B cell (primary cell): ENCODE measurements around the gene JSRP1. TPM values are rescaled to one million over a fixed set of nuclear protein-coding genes. Genes with fewer than 3 reads are reported as not detected.

Source experiments
- ATAC-seq: fragments of 200-7000 bp; cut with Tn5 transposase; one replicate; pipeline ENCODE4 v1.10.0; 2021; ENCODE audit warnings: low read depth, mild to moderate bottlenecking, moderate number of reproducible peaks, moderate library complexity
- CTCF ChIA-PET: fragments of 350-600 bp; sonication (Branson Sonifier 250); formaldehyde crosslinking; loops from one replicate; lab custom pipeline; 2021; ENCODE audit warnings: antibody characterized with exemption, inconsistent platforms; lab: Charles Lee
- POLR2A ChIA-PET: fragments of 350-600 bp; sonication (Branson Sonifier 250); formaldehyde crosslinking; loops from one replicate; lab custom pipeline; 2021; ENCODE audit warnings: antibody characterized with exemption; lab: Charles Lee
- DNase-seq: peaks from one replicate; pipeline ENCODE4 v3.0.0; 2013
- H2AFZ ChIP-seq: 2 replicates; pipeline ENCODE4 v1.6.1; 2012; ENCODE audit warnings: mild to moderate bottlenecking, low read depth, low read length; ENCODE audit not compliant: insufficient read depth, poor library complexity, severe bottlenecking
- H3K27ac ChIP-seq, 2 donors: 1 replicate in 1 of 2; 2 replicates in 1 of 2; pipeline ENCODE4 v1.5.1; 2012 to 2013; ENCODE audit warnings: low read length in 2 of 2, mild to moderate bottlenecking in 2 of 2, moderate library complexity in 1 of 2
- H3K27me3 ChIP-seq, 4 experiments: fragments of 200-600 bp in 1 of 4; sonication (generic) in 1 of 4; replicated peaks in 1 of 4; 1 replicate in 2 of 4; 2 replicates in 2 of 4; pipeline versions ENCODE4 v1.6.1 to v1.7.0; 2013 to 2016; ENCODE audit warnings: low read length in 3 of 4, mild to moderate bottlenecking in 2 of 4, mixed read lengths in 1 of 4, moderate library complexity in 1 of 4; ENCODE audit not compliant: insufficient read depth in 4 of 4, control insufficient read depth in 3 of 4; ENCODE audit errors: control extremely low read depth in 1 of 4
- H3K36me3 ChIP-seq, 2 experiments: replicated peaks in 1 of 2; 1 replicate in 1 of 2; 2 replicates in 1 of 2; pipeline versions ENCODE4 v1.6.1 to v1.7.1; 2013; ENCODE audit warnings: low read length in 1 of 2; ENCODE audit not compliant: insufficient read depth in 2 of 2, control insufficient read depth in 1 of 2; ENCODE audit errors: control extremely low read depth in 1 of 2, extremely low read depth in 1 of 2
- H3K4me1 ChIP-seq, 2 donors: fragments of 200-600 bp in 1 of 2; sonication (generic) in 1 of 2; 1 replicate in 1 of 2; 2 replicates in 1 of 2; pipeline versions ENCODE4 v1.5.1 to v1.6.1; 2013 to 2017; ENCODE audit warnings: low read length in 2 of 2; ENCODE audit not compliant: control insufficient read depth in 2 of 2, insufficient read depth in 2 of 2
- H3K4me2 ChIP-seq: replicated peaks from 2 replicates; pipeline ENCODE3; 2012; ENCODE audit warnings: mild to moderate bottlenecking, low read depth, low read length; ENCODE audit not compliant: poor library complexity, severe bottlenecking
- H3K4me3 ChIP-seq, 5 experiments: fragments of 200-600 bp in 1 of 5; sonication (generic) in 1 of 5; 1 replicate in 3 of 5; 2 replicates in 2 of 5; pipeline versions ENCODE4 v1.5.1 to v1.7.0; 2011 to 2016; ENCODE audit warnings: low read length in 4 of 5, mild to moderate bottlenecking in 4 of 5, low read depth in 2 of 5, control low read depth in 1 of 5, moderate library complexity in 1 of 5; ENCODE audit not compliant: insufficient read depth in 1 of 5; ENCODE audit errors: control extremely low read depth in 1 of 5, extremely low read depth in 1 of 5
- H3K79me2 ChIP-seq: fragments of 200-600 bp; sonication (generic); one replicate; pipeline ENCODE4 v1.6.0; 2016; ENCODE audit warnings: low read length; ENCODE audit not compliant: control insufficient read depth, insufficient read depth
- H3K9ac ChIP-seq: fragments of 200-600 bp; sonication (generic); 2 replicates; pipeline ENCODE4 v1.6.1; 2017; ENCODE audit warnings: mild to moderate bottlenecking, low read length, moderate library complexity
- H3K9me3 ChIP-seq, 3 donors: one replicate each; pipeline versions ENCODE4 v1.6.1 to v1.7.1; 2013; ENCODE audit warnings: low read length in 2 of 3; ENCODE audit not compliant: control insufficient read depth in 2 of 3, insufficient read depth in 1 of 3; ENCODE audit errors: control extremely low read depth in 1 of 3
- H4K20me1 ChIP-seq: 2 replicates; pipeline ENCODE4 v1.6.0; 2012; ENCODE audit warnings: mild to moderate bottlenecking, low read length; ENCODE audit not compliant: insufficient read depth, control insufficient read depth, poor library complexity, severe bottlenecking
- H3K27ac Mint-ChIP-seq: one replicate; pipeline ENCODE4 v1.8.0; 2021; ENCODE audit warnings: mixed read lengths
- H3K27me3 Mint-ChIP-seq: one replicate; pipeline ENCODE4 v1.8.0; 2021; ENCODE audit warnings: mixed read lengths
- H3K4me1 Mint-ChIP-seq: one replicate; pipeline ENCODE4 v1.8.0; 2021; ENCODE audit warnings: mixed read lengths
- H3K4me3 Mint-ChIP-seq: one replicate; pipeline ENCODE4 v1.8.0; 2021; ENCODE audit warnings: mixed read lengths
- H3K9me3 Mint-ChIP-seq: one replicate; pipeline ENCODE4 v1.8.0; 2022; ENCODE audit warnings: mixed read lengths; ENCODE audit not compliant: insufficient read depth
- EZH2 ChIP-seq: IDR thresholded peaks from 2 replicates; pipeline ENCODE4 v1.6.1; 2012; ENCODE audit warnings: borderline replicate concordance, low read depth, mild to moderate bottlenecking, moderate library complexity, low read length; ENCODE audit not compliant: insufficient read depth, poor library complexity, severe bottlenecking
- WGBS: methylation state at CpG from one replicate; pipeline ENCODE4 v1.1.5; 2013; ENCODE audit warnings: missing lambda C conversion rate; ENCODE audit not compliant: insufficient coverage; 5-methylcytosine and 5-hydroxymethylcytosine counted together
- intact Hi-C: fragments of 100-400 bp; cut with micrococcal nuclease; formaldehyde crosslinking; loops from one replicate; pipeline ENCODE4 v1.10.0; 2022
- polyA plus RNA-seq: library from polyadenylated mRNA; depleted of rRNA; stranded (reverse); fragments of >200 nt; gene quantifications from 2 replicates; pipeline ENCODE4 v1.2.3, GENCODE V29; 2012
- total RNA-seq, 2 donors: library from RNA; stranded (reverse); fragments of 120-200 nt in 1 of 2; gene quantifications; 1 replicate in 1 of 2; 2 replicates in 1 of 2; pipeline versions ENCODE4 v1.2.3 to v1.2.4, GENCODE V29; 2013 to 2022
- TF ChIP-seq, protein P1 (sequence below): fragments of 200-600 bp; IDR thresholded peaks from one replicate; pipeline ENCODE4 v1.8.0; 2022; ENCODE audit warnings: antibody characterized with exemption, mild to moderate bottlenecking

The JSRP1 gene
- total and polyA plus RNA-seq, 2 donors (not counting 1 experiment from before 2014, with no cell fraction given) = 2.1 to 3.0 TPM

DNA sequence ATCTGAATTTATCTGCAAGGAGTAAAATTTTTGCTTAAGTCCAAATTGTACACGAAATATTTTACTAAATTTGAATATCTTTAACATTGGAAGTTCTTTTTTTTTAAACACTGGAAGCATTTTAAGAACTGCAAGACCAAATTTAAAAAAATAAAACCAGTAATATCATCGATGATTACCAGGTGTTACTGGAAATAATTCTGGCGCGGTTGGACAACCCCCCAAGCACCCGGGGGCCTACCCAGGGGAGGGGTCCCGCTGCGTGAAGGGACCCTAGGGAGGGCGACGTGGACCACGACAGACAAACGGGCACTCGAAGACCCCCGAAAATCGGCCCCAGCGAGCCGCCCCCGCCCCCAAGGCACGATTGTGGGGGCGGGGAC, 12.6 kb upstream of the JSRP1 start:
- ATAC-seq (no peak), DNase-seq (no peak)
- intact Hi-C loops = loop anchor here (1.0 to 10.0 kb wide), 4 partner anchors 11 to 407 kb away; partner anchors contain the start of genes KLF16, PLEKHJ1 and SF3A2
- peak overlapping the region; percentile 97 for H3K27ac Mint-ChIP-seq
- peaks cover 63% of the 10 kb centered on the region for H3K79me2 ChIP-seq
- peaks cover 45% of the 10 kb centered on the region for H4K20me1 ChIP-seq
- H2AFZ ChIP-seq = peak overlapping the region; percentile 42
- no peaks in the 10 kb centered on the region for H3K27me3 Mint-ChIP-seq
- peaks cover 0 to 4% (median 0%) of the 10 kb centered on the region in 3 donors for H3K9me3 ChIP-seq
- under 1% methylated on average over 17 of the region's 19 CpGs for WGBS
- no peaks in the 10 kb centered on the region for H3K9me3 Mint-ChIP-seq
- H3K4me3 ChIP-seq = peak overlapping the region; percentile 50 to 100 (median 67)
- H3K9ac ChIP-seq = peak overlapping the region; percentile 75
- H3K4me1 Mint-ChIP-seq = peaks cover 49% of the 10 kb centered on the region
- peak overlapping the region; percentile 29 to 53 for H3K27ac ChIP-seq
- peaks cover 0 to 25% of the 10 kb centered on the region in 2 experiments for H3K36me3 ChIP-seq
- H3K27me3 ChIP-seq = no peaks in the 10 kb centered on the region
- H3K4me1 ChIP-seq = peaks cover 51 to 66% of the 10 kb centered on the region in 2 donors
- no peak for TF ChIP-seq EZH2
- TF ChIP-seq, protein P1, sequence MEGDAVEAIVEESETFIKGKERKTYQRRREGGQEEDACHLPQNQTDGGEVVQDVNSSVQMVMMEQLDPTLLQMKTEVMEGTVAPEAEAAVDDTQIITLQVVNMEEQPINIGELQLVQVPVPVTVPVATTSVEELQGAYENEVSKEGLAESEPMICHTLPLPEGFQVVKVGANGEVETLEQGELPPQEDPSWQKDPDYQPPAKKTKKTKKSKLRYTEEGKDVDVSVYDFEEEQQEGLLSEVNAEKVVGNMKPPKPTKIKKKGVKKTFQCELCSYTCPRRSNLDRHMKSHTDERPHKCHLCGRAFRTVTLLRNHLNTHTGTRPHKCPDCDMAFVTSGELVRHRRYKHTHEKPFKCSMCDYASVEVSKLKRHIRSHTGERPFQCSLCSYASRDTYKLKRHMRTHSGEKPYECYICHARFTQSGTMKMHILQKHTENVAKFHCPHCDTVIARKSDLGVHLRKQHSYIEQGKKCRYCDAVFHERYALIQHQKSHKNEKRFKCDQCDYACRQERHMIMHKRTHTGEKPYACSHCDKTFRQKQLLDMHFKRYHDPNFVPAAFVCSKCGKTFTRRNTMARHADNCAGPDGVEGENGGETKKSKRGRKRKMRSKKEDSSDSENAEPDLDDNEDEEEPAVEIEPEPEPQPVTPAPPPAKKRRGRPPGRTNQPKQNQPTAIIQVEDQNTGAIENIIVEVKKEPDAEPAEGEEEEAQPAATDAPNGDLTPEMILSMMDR = no peak
- ChIA-PET CTCF (no interaction called here), POLR2A (interaction anchor here (1.4 to 10.8 kb wide), 4 partner anchors 8 to 47 kb away, joined by 3 to 134 read pairs (median 9); partner anchors contain the start of gene JSRP1)
- H3K4me2 ChIP-seq = peak overlapping the region; percentile 99
- peak overlapping the region; percentile 89 for H3K4me3 Mint-ChIP-seq

DNA sequence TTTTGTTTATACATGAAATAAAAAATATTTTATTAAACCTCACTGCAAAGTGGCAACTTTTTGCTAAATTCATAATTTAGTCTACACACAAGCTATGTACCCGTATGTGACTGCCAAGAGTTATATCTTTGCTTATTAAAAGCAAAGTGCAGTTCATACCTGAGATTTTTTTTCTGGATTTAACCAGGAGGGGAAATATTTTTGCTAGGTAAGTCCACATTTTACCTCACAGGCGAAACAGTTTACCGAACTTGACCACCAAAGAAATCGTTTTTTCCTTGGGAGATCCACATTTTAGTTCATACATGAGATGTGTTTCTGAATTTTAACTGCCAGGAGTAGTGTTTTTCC, 12.2 kb upstream of the JSRP1 start:
- Mint-ChIP-seq H3K4me1 (peaks cover 47% of the 10 kb centered on the region), H3K27me3 (no peaks in the 10 kb centered on the region), H3K9me3 (no peaks in the 10 kb centered on the region), H3K4me3 (peak overlapping the region; percentile 89), H3K27ac (peak overlapping the region; percentile 55)
- no peak for DNase-seq
- H3K4me2 ChIP-seq = peak overlapping the region; percentile 99
- intact Hi-C loops = loop anchor here (5.0 to 10.0 kb wide), 2 partner anchors 356 to 406 kb away; partner anchors contain the start of gene KLF16
- no peak overlapping the region for H3K27ac ChIP-seq
- no peak overlapping the region for H2AFZ ChIP-seq
- H3K4me3 ChIP-seq = peak overlapping the region in 4 of 5 experiments; percentile 50 to 100 (median 66)
- no peaks in the 10 kb centered on the region for H3K27me3 ChIP-seq
- ChIA-PET POLR2A (interaction anchor here (1.4 to 10.8 kb wide), 3 partner anchors 13 to 47 kb away, joined by 3 to 134 read pairs (median 5); partner anchors contain the start of gene JSRP1), CTCF (no interaction called here)
- ATAC-seq = no peak
- peaks cover 41% of the 10 kb centered on the region for H4K20me1 ChIP-seq
- H3K9ac ChIP-seq = peak overlapping the region; percentile 75
- H3K9me3 ChIP-seq = peaks cover 0 to 7% (median 0%) of the 10 kb centered on the region in 3 donors
- H3K4me1 ChIP-seq = peaks cover 51 to 66% of the 10 kb centered on the region in 2 donors
- TF ChIP-seq, protein P1 = no peak
- TF ChIP-seq EZH2 = no peak
- H3K79me2 ChIP-seq = peaks cover 62% of the 10 kb centered on the region
- peaks cover 0 to 23% of the 10 kb centered on the region in 2 experiments for H3K36me3 ChIP-seq
- WGBS = no CpG with 5 or more reads among the region's 4 CpGs
